ENCODE measurements around the gene LTF. TPM values are rescaled to one million over a fixed set of nuclear protein-coding genes. Genes with fewer than 3 reads are reported as not detected.

LTF gene
- total RNA-seq, 1 donor = 0.72 TPM

GRCh38 chr3:46508850-46509591 is 44.3 kb upstream of the LTF start:
- H3K27ac ChIP-seq (ENCODE audit: low read depth, low read length) = no peak overlapping the region
- no peak overlapping the region for H3K4me2 ChIP-seq (ENCODE audit: insufficient read depth, low read length)
- TF ChIP-seq, protein P1, sequence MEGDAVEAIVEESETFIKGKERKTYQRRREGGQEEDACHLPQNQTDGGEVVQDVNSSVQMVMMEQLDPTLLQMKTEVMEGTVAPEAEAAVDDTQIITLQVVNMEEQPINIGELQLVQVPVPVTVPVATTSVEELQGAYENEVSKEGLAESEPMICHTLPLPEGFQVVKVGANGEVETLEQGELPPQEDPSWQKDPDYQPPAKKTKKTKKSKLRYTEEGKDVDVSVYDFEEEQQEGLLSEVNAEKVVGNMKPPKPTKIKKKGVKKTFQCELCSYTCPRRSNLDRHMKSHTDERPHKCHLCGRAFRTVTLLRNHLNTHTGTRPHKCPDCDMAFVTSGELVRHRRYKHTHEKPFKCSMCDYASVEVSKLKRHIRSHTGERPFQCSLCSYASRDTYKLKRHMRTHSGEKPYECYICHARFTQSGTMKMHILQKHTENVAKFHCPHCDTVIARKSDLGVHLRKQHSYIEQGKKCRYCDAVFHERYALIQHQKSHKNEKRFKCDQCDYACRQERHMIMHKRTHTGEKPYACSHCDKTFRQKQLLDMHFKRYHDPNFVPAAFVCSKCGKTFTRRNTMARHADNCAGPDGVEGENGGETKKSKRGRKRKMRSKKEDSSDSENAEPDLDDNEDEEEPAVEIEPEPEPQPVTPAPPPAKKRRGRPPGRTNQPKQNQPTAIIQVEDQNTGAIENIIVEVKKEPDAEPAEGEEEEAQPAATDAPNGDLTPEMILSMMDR (IDR thresholded peaks at IDR 0.05; ENCODE audit: extremely low read depth, low read depth, low read length) = no peak
- H3K4me3 ChIP-seq (ENCODE audit: insufficient read depth, low read length) = no peak overlapping the region
- no peaks in the 10 kb centered on the region for H4K20me1 ChIP-seq (ENCODE audit: insufficient read depth, low read length)
- H3K27me3 ChIP-seq (ENCODE audit: insufficient read depth, low read length) = no peaks in the 10 kb centered on the region
- H2AFZ ChIP-seq (ENCODE audit: low read length) = no peak overlapping the region
- no peaks in the 10 kb centered on the region for H3K79me2 ChIP-seq (ENCODE audit: insufficient read depth, low read length)
- DNase-seq (ENCODE audit: insufficient read length, low spot score, missing footprints) = no peak
- no peaks in the 10 kb centered on the region for H3K36me3 ChIP-seq (ENCODE audit: insufficient read depth, low read length)
- no peaks in the 10 kb centered on the region for H3K9me3 ChIP-seq (ENCODE audit: low read depth, low read length)
- H3K4me1 ChIP-seq (ENCODE audit: insufficient read depth, low read length) = no peaks in the 10 kb centered on the region

GRCh38 chr3:46506526-46506925 is 41.8 kb upstream of the LTF start:
- Histone ChIP-seq H2AFZ (ENCODE audit: low read length) (no peak overlapping the region), H3K36me3 (ENCODE audit: insufficient read depth, low read length) (no peaks in the 10 kb centered on the region), H3K4me2 (ENCODE audit: insufficient read depth, low read length) (no peak overlapping the region), H4K20me1 (ENCODE audit: insufficient read depth, low read length) (no peaks in the 10 kb centered on the region), H3K27ac (ENCODE audit: low read depth, low read length) (no peak overlapping the region), H3K9me3 (ENCODE audit: low read depth, low read length) (no peaks in the 10 kb centered on the region), H3K4me1 (ENCODE audit: insufficient read depth, low read length) (peaks cover 4% of the 10 kb centered on the region), H3K4me3 (ENCODE audit: insufficient read depth, low read length) (no peak overlapping the region), H3K79me2 (ENCODE audit: insufficient read depth, low read length) (no peaks in the 10 kb centered on the region), H3K27me3 (ENCODE audit: insufficient read depth, low read length) (no peaks in the 10 kb centered on the region)
- TF ChIP-seq, protein P1 (IDR thresholded peaks at IDR 0.05; ENCODE audit: extremely low read depth, low read depth, low read length) = no peak
- no peak for DNase-seq (ENCODE audit: insufficient read length, low spot score, missing footprints)

DNA sequence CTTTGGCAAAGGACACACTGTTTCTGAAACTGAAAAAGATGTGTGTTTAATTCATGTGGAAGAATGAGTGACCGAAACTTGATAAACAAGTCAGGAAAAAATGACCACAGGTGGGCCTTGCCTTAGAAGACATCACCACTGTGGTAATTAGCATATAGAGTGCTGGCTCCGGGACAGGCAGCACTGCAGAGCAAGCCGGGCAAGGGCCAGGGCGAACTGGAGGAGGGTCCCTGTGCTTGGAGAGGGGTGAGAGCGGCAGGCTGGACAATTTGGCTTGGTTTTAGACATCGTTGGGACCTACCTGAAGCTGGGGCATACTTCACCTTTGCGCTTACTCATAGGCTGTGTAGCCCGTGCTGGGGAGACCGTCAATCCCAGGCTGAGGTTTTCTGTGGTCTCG is 41.2 kb upstream of the LTF start:
- Histone ChIP-seq H3K4me1 (ENCODE audit: insufficient read depth, low read length) (peaks cover 10% of the 10 kb centered on the region), H2AFZ (ENCODE audit: low read length) (no peak overlapping the region), H3K27ac (ENCODE audit: low read depth, low read length) (no peak overlapping the region), H3K4me2 (ENCODE audit: insufficient read depth, low read length) (no peak overlapping the region), H3K9me3 (ENCODE audit: low read depth, low read length) (no peaks in the 10 kb centered on the region), H3K27me3 (ENCODE audit: insufficient read depth, low read length) (no peaks in the 10 kb centered on the region), H3K79me2 (ENCODE audit: insufficient read depth, low read length) (no peaks in the 10 kb centered on the region), H4K20me1 (ENCODE audit: insufficient read depth, low read length) (no peaks in the 10 kb centered on the region), H3K36me3 (ENCODE audit: insufficient read depth, low read length) (no peaks in the 10 kb centered on the region), H3K4me3 (ENCODE audit: insufficient read depth, low read length) (no peak overlapping the region)
- TF ChIP-seq, protein P1 (IDR thresholded peaks at IDR 0.05; ENCODE audit: extremely low read depth, low read depth, low read length) = no peak
- DNase-seq (ENCODE audit: insufficient read length, low spot score, missing footprints) = no peak

DNA sequence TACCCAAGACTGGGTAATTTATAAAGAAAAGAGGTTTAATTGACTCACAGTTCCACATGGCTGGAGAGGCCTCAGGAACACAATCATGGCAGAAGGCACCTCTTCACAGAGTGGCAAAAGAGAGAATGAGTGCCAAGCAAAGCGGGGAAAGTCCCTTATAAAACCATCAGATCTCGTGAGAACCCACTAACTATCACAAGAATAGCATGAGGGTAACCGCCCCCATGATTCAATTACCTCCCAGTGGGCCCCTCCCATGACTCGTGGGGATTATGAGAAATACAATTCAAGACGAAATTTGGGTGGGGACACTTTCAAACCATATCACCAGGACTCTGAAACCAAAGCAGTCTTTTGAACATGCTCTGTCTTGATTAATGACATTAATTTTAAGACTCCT is 40.1 kb upstream of the LTF start:
- Histone ChIP-seq H2AFZ (ENCODE audit: low read length) (no peak overlapping the region), H3K4me2 (ENCODE audit: insufficient read depth, low read length) (no peak overlapping the region), H3K9me3 (ENCODE audit: low read depth, low read length) (no peaks in the 10 kb centered on the region), H3K79me2 (ENCODE audit: insufficient read depth, low read length) (no peaks in the 10 kb centered on the region), H3K27ac (ENCODE audit: low read depth, low read length) (no peak overlapping the region), H3K27me3 (ENCODE audit: insufficient read depth, low read length) (no peaks in the 10 kb centered on the region), H4K20me1 (ENCODE audit: insufficient read depth, low read length) (no peaks in the 10 kb centered on the region), H3K4me1 (ENCODE audit: insufficient read depth, low read length) (peaks cover 20% of the 10 kb centered on the region), H3K4me3 (ENCODE audit: insufficient read depth, low read length) (no peak overlapping the region), H3K36me3 (ENCODE audit: insufficient read depth, low read length) (no peaks in the 10 kb centered on the region)
- DNase-seq (ENCODE audit: insufficient read length, low spot score, missing footprints) = no peak
- TF ChIP-seq, protein P1 (IDR thresholded peaks at IDR 0.05; ENCODE audit: extremely low read depth, low read depth, low read length) = no peak

Measured in osteoblast (primary cell).